SKM-1 (cell line): Measurements from ENCODE around the gene ADGRB3.

Experiments
- DNase-seq: peaks from one replicate; lab custom pipeline; 2025; ENCODE audit not compliant: unreplicated experiment; lab: John Stamatoyannopoulos, UW

ADGRB3 gene

DNA sequence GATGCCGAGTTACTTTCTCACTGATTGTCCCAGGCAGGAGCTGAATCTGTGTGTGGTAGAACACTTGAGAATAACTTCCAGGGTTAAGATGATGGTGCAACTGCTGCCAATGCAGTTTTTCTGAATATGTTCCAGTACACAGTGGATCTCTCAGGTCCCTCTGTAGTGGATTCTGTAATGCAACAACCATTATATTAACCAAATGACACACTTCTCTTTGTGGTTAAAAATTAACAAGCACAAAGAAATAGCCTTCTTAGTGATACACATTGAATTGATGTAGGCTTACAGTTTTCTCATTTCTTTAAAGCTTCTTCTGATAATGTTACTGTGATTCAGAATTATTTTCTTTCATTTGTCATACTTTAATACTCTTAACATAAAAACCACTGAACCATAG is 383.8 kb downstream of the ADGRB3 start:
- no peak for DNase-seq

DNA sequence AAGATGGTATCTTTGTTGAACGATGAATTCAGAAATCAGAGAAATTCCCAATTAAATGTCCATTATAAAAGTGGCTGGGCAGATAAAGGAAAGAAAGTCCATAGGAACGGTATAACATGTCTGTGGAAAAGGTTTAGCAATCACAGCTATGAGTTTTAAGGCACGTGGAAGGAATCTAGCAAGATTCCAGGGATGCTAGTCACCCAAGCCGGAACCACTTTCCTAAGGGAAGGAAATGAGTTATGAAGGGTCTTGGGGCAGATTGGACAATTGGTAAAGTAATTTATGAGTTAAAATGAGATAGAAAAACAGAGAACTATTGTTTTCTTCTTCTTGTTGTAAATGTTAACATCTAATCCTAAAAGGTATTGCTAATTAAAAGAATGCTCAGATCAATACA is 384.8 kb downstream of the ADGRB3 start:
- no peak for DNase-seq

DNA sequence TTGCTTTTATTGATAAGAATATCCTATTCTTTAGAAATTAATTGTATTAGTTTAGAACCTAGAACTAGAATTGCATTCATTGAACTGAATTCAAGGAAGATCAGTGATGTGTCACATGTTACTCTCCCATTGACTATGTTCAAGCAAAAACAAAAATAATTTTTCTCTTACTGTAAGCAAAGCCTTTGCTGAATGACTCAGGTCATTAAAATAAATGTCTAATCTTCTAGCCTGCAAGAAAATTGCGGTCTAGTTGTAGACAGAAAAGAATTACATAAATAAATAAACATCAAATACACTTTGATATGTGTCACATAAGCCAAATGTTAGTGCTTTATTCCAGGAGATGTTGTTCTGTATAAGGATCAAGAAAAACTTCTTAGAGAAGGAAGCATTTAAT is 387.9 kb downstream of the ADGRB3 start:
- DNase-seq: no peak

DNA sequence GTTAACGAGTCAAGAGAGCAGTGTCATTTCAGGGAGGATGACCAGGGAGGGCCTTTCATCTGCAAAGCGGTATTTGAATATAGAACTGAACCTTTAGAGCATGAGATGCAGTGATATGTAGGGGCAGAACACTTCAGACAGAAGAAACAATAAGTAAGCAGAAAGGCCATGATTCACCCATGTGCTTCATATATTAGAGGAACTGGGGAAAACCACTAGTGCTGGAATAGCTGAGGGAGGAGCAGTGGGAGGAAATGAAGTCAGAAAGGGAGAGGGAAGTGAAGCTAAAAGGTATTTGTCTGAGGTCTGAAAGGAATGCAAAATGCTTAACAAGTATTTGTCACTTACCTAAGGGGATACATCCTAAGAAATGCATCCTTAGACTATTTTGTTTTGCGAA is 391.2 kb downstream of the ADGRB3 start:
- DNase-seq: peak; percentile 16

DNA sequence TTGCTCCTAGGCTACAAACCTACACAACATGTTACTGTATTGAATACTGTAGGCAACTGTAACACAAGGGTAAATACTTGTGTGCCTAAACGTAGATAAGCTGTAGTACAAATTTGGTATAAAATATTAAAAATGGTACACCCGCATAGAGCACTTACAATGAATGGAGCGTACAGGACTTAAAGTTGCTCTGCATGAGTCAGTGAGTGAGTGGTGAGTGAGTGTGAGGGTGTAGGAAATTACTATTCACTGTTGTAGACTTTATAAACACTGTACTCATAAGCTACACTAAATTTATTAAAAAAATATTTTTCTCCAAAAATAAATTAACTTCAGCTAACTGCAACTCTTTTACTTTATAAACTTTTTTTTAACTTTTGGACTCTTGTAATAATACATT is 391.6 kb downstream of the ADGRB3 start:
- DNase-seq: no peak

DNA sequence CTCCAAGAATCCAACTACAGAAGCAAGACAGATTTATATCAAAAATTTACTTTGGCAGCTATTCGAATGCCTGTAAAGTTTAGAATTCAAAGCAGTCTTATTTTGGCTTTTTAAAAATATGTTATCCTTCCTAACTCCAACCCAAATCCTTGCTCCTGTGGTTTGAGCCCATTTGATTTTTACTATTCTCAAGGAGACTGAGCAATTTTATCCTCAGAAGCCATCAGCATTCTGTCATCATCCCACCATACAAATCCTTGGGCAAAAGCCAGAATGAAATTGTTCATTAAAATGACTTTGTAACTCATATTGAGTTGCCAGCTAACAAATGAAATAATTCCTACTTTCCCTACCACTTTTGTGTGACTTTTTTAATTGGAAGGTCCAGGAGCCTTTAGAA is 392.8 kb downstream of the ADGRB3 start:
- no peak for DNase-seq

DNA sequence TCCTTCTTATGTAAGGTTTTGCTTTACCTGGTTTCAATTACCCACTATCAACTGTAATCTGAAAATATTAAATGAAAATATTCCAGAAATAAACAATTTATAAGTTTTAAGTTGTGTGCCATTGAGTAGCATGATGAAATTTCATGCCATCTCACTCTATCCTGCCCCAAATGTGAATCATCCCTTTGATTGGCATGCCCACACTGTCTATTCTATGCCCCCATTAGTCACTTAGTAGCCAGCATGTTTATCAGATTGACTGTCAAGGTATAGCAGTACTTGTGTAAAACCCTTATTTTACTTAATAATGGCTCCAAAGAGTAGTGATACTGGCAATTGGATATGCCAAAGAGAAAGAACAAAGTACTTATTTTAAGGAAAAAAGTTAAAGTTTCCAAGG is 403.8 kb downstream of the ADGRB3 start:
- DNase-seq: no peak

DNA sequence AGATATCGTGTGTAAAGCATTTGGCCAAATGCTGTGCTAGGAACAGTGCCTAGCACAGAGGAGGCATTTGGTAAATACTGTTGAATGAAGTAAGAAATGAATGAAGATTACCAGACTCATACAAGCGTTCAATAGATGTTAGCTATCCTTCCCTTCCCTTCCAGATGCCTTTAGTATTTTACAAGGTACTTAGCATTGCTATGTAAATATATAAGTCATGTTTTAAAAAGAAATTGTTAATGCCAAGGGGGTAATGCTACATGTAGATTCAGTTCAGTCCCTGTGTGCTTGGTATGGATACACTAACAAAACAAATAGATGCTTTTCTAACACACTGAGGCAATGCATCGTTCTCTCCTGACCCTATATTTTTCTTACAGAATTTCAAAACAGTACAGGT is 407.2 kb downstream of the ADGRB3 start:
- no peak for DNase-seq

DNA sequence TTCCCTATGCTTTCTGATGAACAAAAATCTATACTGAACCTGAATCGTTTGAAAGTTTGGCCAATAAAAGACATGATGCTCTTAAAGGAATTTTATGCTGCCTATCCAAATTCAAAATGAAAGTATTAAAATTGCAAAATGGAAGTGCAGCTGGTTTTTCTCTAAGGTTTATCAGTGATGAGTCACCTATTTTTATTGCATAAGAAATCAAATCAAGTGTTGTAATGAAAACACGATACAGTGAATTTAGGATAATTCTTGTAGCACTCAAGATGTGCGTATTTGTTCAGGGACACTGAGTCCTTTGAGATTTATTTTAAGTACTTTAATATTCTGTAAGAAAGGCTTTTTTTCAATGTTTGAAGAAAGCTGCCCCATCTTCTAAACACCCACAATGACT is 409.5 kb downstream of the ADGRB3 start:
- no peak for DNase-seq

DNA sequence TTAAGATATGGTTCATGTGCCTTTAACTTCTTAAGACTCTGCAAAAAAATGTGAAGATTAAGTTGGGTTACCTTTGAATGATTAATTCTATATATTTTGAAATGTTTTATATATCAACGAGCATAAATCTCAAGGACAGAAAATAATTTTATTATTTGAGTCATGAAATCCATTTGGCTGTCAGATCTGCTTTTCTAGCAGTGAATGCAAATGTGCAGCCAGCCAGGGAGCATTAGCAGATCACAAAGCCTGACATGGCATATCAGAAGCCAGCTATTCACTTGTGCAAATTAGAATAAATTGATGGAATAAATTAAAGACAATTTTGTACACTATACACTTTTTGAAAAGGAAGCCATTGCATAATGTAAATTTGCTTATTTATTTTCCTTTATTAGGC is 424.3 kb downstream of the ADGRB3 start:
- no peak for DNase-seq

DNA sequence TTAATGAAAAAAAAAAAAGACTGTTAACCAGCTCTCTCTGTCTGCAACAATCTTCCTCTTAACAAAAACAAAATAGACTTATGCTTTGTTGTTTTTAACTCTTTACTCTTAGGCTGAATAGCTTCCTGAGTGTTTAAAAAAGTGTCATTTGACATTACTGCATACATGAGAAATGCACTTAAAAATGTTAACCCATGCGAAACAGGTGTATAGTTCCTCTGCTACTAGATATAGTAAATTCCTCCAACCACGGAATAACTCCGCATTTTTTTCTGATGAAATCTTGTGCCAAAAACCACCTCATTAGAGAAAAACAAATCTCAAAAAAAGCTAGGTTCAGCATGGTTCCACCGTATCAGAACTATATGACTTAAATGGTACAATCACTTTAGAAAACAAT is 426.0 kb downstream of the ADGRB3 start:
- no peak for DNase-seq

DNA sequence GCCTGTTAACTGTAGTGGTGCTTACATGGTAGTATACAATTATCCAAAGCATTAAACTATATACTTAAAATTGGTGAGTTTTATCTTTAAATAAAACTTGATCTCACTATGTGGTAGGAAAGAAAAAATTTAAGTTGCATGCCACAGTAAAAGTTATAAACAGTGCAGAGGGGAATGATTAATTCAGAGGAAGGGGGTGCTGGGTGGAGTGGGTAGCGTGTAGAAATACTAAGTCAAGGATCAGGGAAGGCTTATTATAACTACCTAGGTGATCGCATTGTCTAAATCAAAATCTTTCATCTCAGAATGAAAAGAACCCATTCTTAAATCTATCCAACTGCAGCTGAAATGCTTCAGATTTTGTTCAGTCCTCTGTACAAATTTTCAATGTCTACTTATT is 428.3 kb downstream of the ADGRB3 start:
- no peak for DNase-seq

DNA sequence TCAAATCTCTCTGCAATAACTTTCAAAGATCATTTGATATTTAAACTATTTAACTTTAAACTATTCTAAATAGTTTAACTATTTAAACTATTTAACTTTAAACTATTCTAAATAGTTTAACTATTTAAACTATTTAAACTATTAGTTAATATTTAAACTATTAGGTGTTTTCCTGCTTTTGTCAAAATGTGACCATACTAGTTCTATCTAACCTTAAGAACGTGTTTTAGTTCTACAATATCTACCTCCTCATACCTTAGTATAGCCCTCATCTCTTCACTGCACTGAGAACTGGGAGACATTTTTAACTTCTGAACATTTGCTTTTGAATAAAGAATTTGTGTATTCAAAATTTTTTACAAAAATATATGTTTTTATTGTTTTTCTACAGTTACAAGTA is 429.1 kb downstream of the ADGRB3 start:
- DNase-seq: no peak

DNA sequence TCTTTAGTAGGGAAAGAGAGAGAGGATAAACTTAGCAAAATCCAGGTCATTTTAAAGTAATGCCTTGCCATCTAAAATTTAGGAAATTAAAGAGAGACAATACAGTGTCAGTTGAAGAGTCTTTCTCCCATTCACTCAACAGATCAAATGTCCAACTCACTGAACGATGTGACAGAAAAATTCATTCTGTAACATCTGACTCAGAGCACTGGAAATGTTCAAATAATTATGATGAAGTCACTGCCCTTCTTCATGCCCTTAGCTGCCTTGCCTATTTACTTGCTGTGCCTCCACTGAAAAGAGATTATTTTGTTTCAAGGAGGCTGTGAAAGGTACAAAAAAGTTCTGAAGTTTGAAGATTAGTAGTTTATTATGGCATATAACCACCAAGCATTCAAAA is 434.8 kb downstream of the ADGRB3 start:
- DNase-seq: no peak

DNA sequence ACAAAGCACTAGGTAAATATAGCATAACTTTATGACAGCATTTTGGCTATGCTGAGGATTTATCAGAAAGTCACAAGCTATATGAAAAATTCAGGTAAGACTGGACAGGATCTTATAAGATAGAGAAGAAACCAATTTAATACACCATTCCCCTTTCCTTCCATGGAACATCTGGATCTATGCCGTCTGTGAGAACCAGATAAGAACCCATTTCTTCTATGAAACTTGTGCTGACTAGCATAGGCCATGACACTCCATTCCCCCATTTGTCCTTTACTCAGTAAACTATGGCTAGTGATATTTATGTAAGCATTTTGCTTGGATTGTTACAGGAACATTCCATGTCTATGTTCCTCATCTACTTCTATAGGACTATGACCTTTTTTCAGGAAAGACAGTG is 437.7 kb downstream of the ADGRB3 start:
- DNase-seq: no peak

DNA sequence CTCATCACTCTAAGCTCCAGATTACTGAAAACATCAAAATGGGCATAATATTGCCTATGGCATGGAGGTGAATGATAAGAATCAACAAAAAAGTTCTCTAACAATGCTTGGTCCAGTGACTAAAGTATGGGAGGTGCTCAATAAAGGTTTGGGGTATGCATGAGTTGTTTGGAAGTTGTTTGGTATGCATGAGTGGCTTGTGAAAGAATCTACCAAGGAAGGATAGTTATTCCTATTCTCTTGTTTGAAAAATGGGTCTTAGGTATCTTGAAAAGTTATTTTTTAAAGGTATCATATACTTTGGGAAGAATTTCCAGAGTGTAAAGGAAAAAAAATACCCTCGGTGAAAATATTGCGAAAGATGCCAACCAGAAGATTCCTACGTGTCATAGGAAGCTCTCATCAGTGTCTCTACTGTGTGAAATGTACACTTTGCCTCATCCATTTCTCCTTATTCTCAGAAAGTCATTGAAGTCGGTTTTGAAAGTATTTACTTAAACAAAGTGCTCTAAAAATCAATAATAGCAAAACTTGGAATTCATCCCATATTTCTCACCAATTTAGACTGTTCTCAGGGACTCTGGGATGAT is 449.8 kb downstream of the ADGRB3 start:
- DNase-seq: no peak

DNA sequence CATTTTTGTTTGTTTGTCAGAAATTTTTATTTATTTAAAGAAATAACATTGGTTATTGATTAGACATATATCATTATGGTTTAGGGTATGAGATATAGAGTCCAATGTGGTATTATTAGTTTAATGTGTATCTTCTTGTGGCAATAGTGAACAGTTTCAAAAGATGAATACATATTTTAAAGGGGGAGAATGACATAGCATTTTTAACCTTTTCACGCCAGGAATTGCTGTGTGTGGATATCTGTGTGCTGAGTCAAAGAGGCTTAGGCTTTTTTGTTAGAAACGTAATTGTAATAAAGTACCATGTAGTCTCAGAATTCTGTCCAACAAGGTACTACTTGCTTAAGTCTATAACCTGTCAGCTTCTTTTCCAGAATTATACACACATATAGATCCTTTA is 451.6 kb downstream of the ADGRB3 start:
- DNase-seq: no peak

DNA sequence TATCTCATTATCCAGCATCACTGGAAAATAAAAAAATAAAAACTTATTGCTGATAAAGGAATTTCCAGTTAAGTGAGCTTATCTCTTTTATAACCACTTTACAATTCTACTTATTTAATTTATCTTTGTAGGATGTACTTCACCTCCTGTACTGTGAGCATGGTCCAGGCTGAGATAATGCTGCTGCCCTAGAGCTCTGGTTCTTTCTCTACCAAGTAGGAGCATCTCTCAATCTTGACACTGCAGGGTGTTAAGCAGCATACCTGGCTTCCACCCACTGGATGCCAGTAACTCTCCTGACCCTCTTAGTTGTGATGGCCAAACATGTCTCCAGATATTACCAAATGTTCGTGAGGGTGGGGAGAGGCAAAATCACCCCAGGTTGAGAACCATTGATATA is 454.5 kb downstream of the ADGRB3 start:
- no peak for DNase-seq

DNA sequence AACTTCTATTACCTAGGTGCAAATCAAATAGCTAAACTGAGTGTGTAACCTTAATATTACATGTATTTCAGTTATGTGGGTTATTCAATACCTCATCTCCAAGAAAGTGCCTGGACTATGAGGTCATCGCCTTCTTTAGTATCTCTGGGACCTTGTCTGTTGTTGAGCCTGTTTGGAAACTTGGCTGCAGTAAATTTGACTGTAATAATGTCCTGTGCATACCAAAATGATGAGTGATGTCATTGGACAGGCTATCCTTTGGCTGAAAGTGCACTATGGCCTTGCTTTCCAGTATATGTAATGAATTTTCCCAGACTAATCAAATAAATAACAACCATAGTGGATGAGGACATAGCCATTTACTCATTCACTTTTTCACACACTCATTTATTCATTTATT is 455.1 kb downstream of the ADGRB3 start:
- DNase-seq: no peak

DNA sequence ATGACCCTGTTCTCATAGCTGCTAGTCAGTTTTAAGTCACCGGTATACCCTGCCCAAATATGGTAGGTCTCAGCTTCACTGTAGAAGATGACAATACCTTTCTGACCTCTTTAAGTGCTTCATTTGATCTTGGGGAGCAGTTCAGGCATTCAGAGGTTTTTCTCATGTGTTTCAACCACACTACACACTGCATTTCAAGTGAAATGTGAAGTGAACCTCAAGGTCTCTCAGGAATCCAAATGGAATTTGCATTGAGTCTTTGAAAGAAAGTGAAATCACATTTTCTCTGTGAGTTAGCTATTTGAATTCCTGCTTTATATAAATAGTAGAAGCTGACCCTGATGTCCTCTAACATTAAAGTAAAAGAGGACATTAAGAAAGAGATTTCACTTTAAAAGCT is 461.6 kb downstream of the ADGRB3 start:
- DNase-seq: no peak

DNA sequence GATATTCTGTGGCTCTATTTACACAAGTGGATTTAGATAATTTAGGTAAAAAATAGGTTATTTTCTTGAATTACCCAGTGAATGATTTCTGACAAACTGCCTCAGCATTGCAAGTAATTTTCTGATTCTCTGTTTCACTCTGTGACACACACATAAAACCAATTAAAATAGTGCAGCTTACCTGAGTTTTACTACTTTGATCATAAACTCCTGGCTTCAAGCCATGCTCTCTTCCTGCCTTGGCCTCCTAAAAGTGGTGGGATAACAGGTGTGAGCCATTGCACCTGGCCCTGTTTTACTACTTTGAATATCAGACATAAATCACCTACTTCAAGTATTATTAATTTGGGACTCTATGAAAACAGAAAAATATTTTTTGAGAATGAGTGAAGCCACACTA is 462.9 kb downstream of the ADGRB3 start:
- DNase-seq: no peak

DNA sequence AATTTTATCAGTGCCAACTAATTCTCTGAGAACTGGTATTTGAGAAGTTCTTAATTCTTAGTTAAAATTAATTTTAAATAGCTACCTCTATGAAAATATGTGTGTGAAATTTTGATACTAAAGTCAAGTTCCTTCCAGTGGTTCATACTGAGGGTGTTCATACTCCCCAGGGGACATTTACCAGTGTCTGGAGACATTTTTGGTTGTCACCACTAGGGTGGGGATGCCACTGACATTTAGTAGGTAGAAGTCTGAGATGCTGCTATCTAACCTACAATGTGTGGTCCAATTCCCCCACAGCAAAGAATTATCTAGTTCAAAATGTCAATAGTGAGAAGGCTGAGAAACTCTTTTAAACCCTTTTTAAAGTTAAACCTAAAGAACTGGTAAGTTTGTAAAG is 463.8 kb downstream of the ADGRB3 start:
- no peak for DNase-seq

DNA sequence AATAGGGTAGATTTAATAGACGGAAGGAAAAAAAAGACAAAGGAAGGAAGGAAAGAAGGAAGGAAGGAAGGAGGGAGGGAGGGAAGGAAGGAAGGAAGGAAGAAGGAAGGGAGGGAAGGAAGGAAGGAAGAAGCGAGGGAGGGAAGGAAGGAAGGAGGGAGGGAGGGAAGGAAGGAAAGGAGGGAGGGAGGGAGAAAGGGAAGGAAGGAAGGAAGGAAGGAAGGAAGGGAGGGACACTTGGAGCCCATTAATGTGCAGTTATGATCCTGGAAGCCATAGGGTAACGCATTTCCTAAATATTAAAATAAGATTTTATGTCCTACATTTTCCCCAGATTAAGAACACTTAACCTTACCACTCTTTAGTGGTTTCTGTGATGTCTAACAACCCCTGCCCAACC is 465.7 kb downstream of the ADGRB3 start:
- DNase-seq: no peak

DNA sequence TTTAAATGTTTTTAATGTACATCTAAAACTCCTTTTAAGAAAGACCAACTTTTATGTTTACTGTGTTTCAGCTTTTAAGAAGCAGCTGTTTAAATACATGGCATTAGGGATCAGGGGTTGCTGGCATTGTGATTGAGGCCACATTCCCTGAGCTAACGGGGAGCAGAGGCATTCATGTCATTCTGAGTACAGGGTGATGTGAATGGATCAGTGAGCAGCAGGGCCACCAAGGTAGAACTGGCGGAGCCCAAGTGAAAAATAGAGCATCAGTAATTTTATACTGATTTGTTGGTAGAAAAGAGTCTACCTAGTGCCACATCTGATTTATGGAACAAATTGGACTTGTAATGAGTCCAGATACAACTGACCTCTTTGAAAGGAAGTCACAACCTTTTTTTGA is 467.3 kb downstream of the ADGRB3 start:
- no peak for DNase-seq
